Measurements from ENCODE around the gene UPF2.

The UPF2 gene

GRCh38 chr10:12061124-12061523, 18.5 kb upstream of the UPF2 start:
- TF ChIP-seq GATA2 (IDR thresholded peaks at IDR 0.05; ENCODE audit: low read depth, low read length): no peak

- TF ChIP-seq GATA2 (IDR thresholded peaks at IDR 0.05; ENCODE audit: low read depth, low read length) (no peak), GATA3 (IDR thresholded peaks at IDR 0.05; ENCODE audit: low read depth, low read length) (no peak)
Measured at GRCh38 chr10:12056748-12057147, 14.1 kb upstream of the UPF2 start.

GRCh38 chr10:12055732-12056131, 13.1 kb upstream of the UPF2 start:
- TF ChIP-seq GATA2 (IDR thresholded peaks at IDR 0.05; ENCODE audit: low read depth, low read length) (no peak), GATA3 (IDR thresholded peaks at IDR 0.05; ENCODE audit: low read depth, low read length) (no peak)

- no peak for TF ChIP-seq GATA2 (IDR thresholded peaks at IDR 0.05; ENCODE audit: low read depth, low read length)
Measured at GRCh38 chr10:12051241-12051640, 8.6 kb upstream of the UPF2 start.

- TF ChIP-seq GATA2 (IDR thresholded peaks at IDR 0.05; ENCODE audit: low read depth, low read length) (no peak), GATA3 (IDR thresholded peaks at IDR 0.05; ENCODE audit: low read depth, low read length) (no peak)
Measured at GRCh38 chr10:12050528-12050927, 7.9 kb upstream of the UPF2 start.

- TF ChIP-seq GATA3 (IDR thresholded peaks at IDR 0.05; ENCODE audit: low read depth, low read length) (no peak), GATA2 (IDR thresholded peaks at IDR 0.05; ENCODE audit: low read depth, low read length) (no peak)
Measured at GRCh38 chr10:12048547-12048946, 5.9 kb upstream of the UPF2 start.

- TF ChIP-seq GATA3 (IDR thresholded peaks at IDR 0.05; ENCODE audit: low read depth, low read length) (no peak), GATA2 (IDR thresholded peaks at IDR 0.05; ENCODE audit: low read depth, low read length) (no peak)
Measured at GRCh38 chr10:12045596-12045995, 3.0 kb upstream of the UPF2 start.

- TF ChIP-seq GATA2 (IDR thresholded peaks at IDR 0.05; ENCODE audit: low read depth, low read length) (no peak), GATA3 (IDR thresholded peaks at IDR 0.05; ENCODE audit: low read depth, low read length) (no peak)
Measured at GRCh38 chr10:12042409-12042796, 206 bp downstream of the UPF2 start.

GRCh38 chr10:12041766-12042408, 722 bp downstream of the UPF2 start:
- TF ChIP-seq GATA2 (IDR thresholded peaks at IDR 0.05; ENCODE audit: low read depth, low read length) (no peak), GATA3 (IDR thresholded peaks at IDR 0.05; ENCODE audit: low read depth, low read length) (no peak)

GRCh38 chr10:12036073-12036655, 6.4 kb downstream of the UPF2 start:
- TF ChIP-seq GATA2 (IDR thresholded peaks at IDR 0.05; ENCODE audit: low read depth, low read length) (no peak), GATA3 (IDR thresholded peaks at IDR 0.05; ENCODE audit: low read depth, low read length) (no peak)

- TF ChIP-seq GATA3 (IDR thresholded peaks at IDR 0.05; ENCODE audit: low read depth, low read length) (no peak), GATA2 (IDR thresholded peaks at IDR 0.05; ENCODE audit: low read depth, low read length) (no peak)
Measured at GRCh38 chr10:12031404-12031803, 11.2 kb downstream of the UPF2 start.

- TF ChIP-seq GATA3 (IDR thresholded peaks at IDR 0.05; ENCODE audit: low read depth, low read length) (no peak), GATA2 (IDR thresholded peaks at IDR 0.05; ENCODE audit: low read depth, low read length) (no peak)
Measured at GRCh38 chr10:12027539-12027938, 15.1 kb downstream of the UPF2 start.

- TF ChIP-seq GATA3 (IDR thresholded peaks at IDR 0.05; ENCODE audit: low read depth, low read length) (no peak), GATA2 (IDR thresholded peaks at IDR 0.05; ENCODE audit: low read depth, low read length) (no peak)
Measured at GRCh38 chr10:12025591-12025990, 17.0 kb downstream of the UPF2 start.

- TF ChIP-seq GATA2 (IDR thresholded peaks at IDR 0.05; ENCODE audit: low read depth, low read length): no peak
- no peak for TF ChIP-seq GATA3 (IDR thresholded peaks at IDR 0.05; ENCODE audit: low read depth, low read length)
Measured at GRCh38 chr10:12022580-12023257, 19.9 kb downstream of the UPF2 start.

- TF ChIP-seq GATA2 (IDR thresholded peaks at IDR 0.05; ENCODE audit: low read depth, low read length) (no peak), GATA3 (IDR thresholded peaks at IDR 0.05; ENCODE audit: low read depth, low read length) (no peak)
Measured at GRCh38 chr10:12020574-12020973, 22.0 kb downstream of the UPF2 start.

Measured in SH-SY5Y (cell line).